Nephron progenitor cell (in vitro differentiated cells): Measurements from ENCODE around the gene ZP1.
"Not testable (repeated sequence)": the region's sequence is repeated elsewhere in the genome, so short reads cannot be mapped to it uniquely, and the experiment has no call there.

Experiments
- DNase-seq: peaks from one replicate; pipeline ENCODE4 v3.0.0; 2021
- H3K27ac Mint-ChIP-seq: 2 replicates; pipeline ENCODE4 v1.8.0; 2021; ENCODE audit warnings: mild to moderate bottlenecking, moderate library complexity, mixed read lengths
- H3K27me3 Mint-ChIP-seq: 2 replicates; pipeline ENCODE4 v1.8.0; 2021; ENCODE audit warnings: mild to moderate bottlenecking, low read depth, mixed read lengths; ENCODE audit not compliant: poor library complexity
- H3K36me3 Mint-ChIP-seq: 2 replicates; pipeline ENCODE4 v1.8.0; 2021; ENCODE audit warnings: low read depth, mixed read lengths
- H3K4me1 Mint-ChIP-seq: 2 replicates; pipeline ENCODE4 v1.8.0; 2021; ENCODE audit warnings: mixed read lengths
- H3K4me3 Mint-ChIP-seq: 2 replicates; pipeline ENCODE4 v1.8.0; 2021; ENCODE audit warnings: mild to moderate bottlenecking, moderate library complexity, mixed read lengths
- H3K9me3 Mint-ChIP-seq: 2 replicates; pipeline ENCODE4 v1.8.0; 2021; ENCODE audit warnings: mild to moderate bottlenecking, moderate library complexity, mixed read lengths
- CTCF ChIP-seq: fragments of 200-600 bp; sonication (generic); IDR thresholded peaks from 2 replicates; pipeline ENCODE4 v1.5.0; 2021; ENCODE audit warnings: antibody characterized with exemption

ZP1 gene

GRCh38 chr11:60905551-60906113 lies 38.3 kb downstream of the ZP1 start:
- Mint-ChIP-seq H3K9me3 (peaks cover 25% of the 10 kb centered on the region), H3K27me3 (peaks cover 32% of the 10 kb centered on the region), H3K4me1 (peaks cover 33% of the 10 kb centered on the region), H3K36me3 (peaks cover 28% of the 10 kb centered on the region), H3K4me3 (peak overlapping the region; percentile 86), H3K27ac (peak overlapping the region; percentile 63)
- no peak for DNase-seq
- TF ChIP-seq CTCF = no peak

GRCh38 chr11:60906132-60906972 lies 39.0 kb downstream of the ZP1 start, which contains the start of gene PRPF19:
Gene PRPF19, minus strand, starts transcription at chr11:60906585. Its CDS starts 203 bp downstream, at chr11:60906382.
- peak within 1 kb of the TSS; percentile 86 for H3K4me3 Mint-ChIP-seq
- H3K36me3 Mint-ChIP-seq = peaks cover 20% of the 10 kb centered on the region
- no peak for TF ChIP-seq CTCF
- H3K27me3 Mint-ChIP-seq = peaks cover 35% of the 10 kb centered on the region
- peaks cover 26% of the 10 kb centered on the region for H3K9me3 Mint-ChIP-seq
- DNase-seq = peak; percentile 100
- H3K4me1 Mint-ChIP-seq = peaks cover 40% of the 10 kb centered on the region
- H3K27ac Mint-ChIP-seq = peak within 1 kb of the TSS; percentile 96

GRCh38 chr11:60908803-60909202 lies 41.5 kb downstream of the ZP1 start:
- H3K4me1 Mint-ChIP-seq = peaks cover 61% of the 10 kb centered on the region
- H3K36me3 Mint-ChIP-seq = no peaks in the 10 kb centered on the region
- H3K4me3 Mint-ChIP-seq = no peak overlapping the region
- no peak for TF ChIP-seq CTCF
- DNase-seq = no peak
- H3K27ac Mint-ChIP-seq = no peak overlapping the region
- H3K9me3 Mint-ChIP-seq = peaks cover 26% of the 10 kb centered on the region
- peaks cover 35% of the 10 kb centered on the region for H3K27me3 Mint-ChIP-seq

GRCh38 chr11:60909680-60910280 lies 42.4 kb downstream of the ZP1 start:
- DNase-seq, H3K4me3 Mint-ChIP-seq, H3K27ac Mint-ChIP-seq, H3K36me3 Mint-ChIP-seq: not testable (repeated sequence)
- Mint-ChIP-seq H3K27me3 (peaks cover 35% of the 10 kb centered on the region), H3K9me3 (peaks cover 26% of the 10 kb centered on the region), H3K4me1 (peaks cover 58% of the 10 kb centered on the region)

GRCh38 chr11:60910281-60910687 lies 42.9 kb downstream of the ZP1 start:
- no peak overlapping the region for H3K4me3 Mint-ChIP-seq
- H3K36me3 Mint-ChIP-seq = no peaks in the 10 kb centered on the region
- no peak for TF ChIP-seq CTCF
- peaks cover 26% of the 10 kb centered on the region for H3K9me3 Mint-ChIP-seq
- no peak overlapping the region for H3K27ac Mint-ChIP-seq
- DNase-seq = no peak
- peaks cover 58% of the 10 kb centered on the region for H3K4me1 Mint-ChIP-seq
- peaks cover 35% of the 10 kb centered on the region for H3K27me3 Mint-ChIP-seq

- no peak overlapping the region for H3K27ac Mint-ChIP-seq
- peaks cover 35% of the 10 kb centered on the region for H3K27me3 Mint-ChIP-seq
- no peak for DNase-seq
- H3K9me3 Mint-ChIP-seq = peaks cover 26% of the 10 kb centered on the region
- TF ChIP-seq CTCF = no peak
- peaks cover 1% of the 10 kb centered on the region for H3K36me3 Mint-ChIP-seq
- H3K4me3 Mint-ChIP-seq = peak overlapping the region; percentile 3
- peaks cover 58% of the 10 kb centered on the region for H3K4me1 Mint-ChIP-seq
These were observed 43.5 kb downstream of the ZP1 start for GRCh38 chr11:60910711-60911380.
